ENCODE results near the gene CEP89. TPM values are rescaled to one million over a fixed set of nuclear protein-coding genes. Genes with fewer than 3 reads are reported as not detected.
A peak's percentile ranks its signal among the peaks of the same experiment; 100 is the strongest.

Gene CEP89
- total RNA-seq, 1 donor from 2014 or later = 5.0 TPM

DNA sequence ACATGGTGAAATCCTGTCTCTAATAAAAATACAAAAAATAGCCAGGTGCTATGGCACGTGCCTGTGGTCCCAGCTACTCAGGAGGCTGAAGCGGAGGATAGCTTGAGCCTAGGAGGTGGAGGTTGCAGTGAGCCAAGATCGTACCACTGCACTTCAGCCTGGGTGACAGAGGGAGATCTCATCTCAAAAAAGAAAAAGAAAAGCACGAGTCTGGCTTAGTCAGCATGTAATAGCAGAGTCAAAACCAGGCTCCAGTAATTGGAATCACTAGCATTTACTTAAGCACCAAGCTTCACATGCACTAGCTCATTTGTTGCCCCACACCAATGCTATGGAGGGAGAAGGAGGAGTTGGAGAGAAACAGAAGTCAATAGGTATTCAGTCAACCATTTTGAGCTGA lies 60.3 kb downstream of the CEP89 start:
- Histone ChIP-seq H3K27me3 (ENCODE audit: control insufficient read depth, insufficient read depth, low read length) (no peaks in the 10 kb centered on the region), H3K36me3 (ENCODE audit: control insufficient read depth, insufficient read depth, low read length) (peaks cover 2% of the 10 kb centered on the region), H3K4me3 (ENCODE audit: low read depth, low read length) (no peak overlapping the region)
- DNase-seq (ENCODE audit: low read depth) = no peak
- FAIRE-seq = no peak
- TF ChIP-seq CTCF (IDR thresholded peaks at IDR 0.05; ENCODE audit: insufficient read depth, low read length, severe bottlenecking) = no peak

DNA sequence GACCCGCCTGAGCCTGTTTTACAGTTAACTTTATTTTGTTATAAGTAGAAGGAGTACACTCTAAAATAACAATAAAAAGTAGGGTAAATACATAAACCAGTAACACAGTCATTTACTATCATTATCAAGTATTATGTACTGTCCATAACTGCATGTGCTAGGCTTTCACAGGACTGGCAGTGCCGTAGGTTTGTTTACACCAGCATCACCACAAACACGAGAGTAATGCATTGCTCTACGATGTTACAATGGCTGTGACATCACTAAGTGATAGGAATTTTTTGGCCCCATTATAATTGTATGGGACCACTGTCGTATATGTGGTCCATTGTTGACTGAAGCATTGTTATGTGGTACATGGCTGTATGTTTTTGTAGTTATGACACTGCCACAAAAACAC lies 60.9 kb downstream of the CEP89 start:
- FAIRE-seq (no peak), DNase-seq (ENCODE audit: low read depth) (no peak)
- Histone ChIP-seq H3K36me3 (ENCODE audit: control insufficient read depth, insufficient read depth, low read length) (peaks cover 2% of the 10 kb centered on the region), H3K27me3 (ENCODE audit: control insufficient read depth, insufficient read depth, low read length) (no peaks in the 10 kb centered on the region), H3K4me3 (ENCODE audit: low read depth, low read length) (no peak overlapping the region)
- TF ChIP-seq CTCF (IDR thresholded peaks at IDR 0.05; ENCODE audit: insufficient read depth, low read length, severe bottlenecking) = no peak

- H3K4me3 ChIP-seq (ENCODE audit: low read depth, low read length) = no peak overlapping the region
- FAIRE-seq (no peak), DNase-seq (ENCODE audit: low read depth) (no peak)
- peaks cover 2% of the 10 kb centered on the region for H3K36me3 ChIP-seq (ENCODE audit: control insufficient read depth, insufficient read depth, low read length)
- no peaks in the 10 kb centered on the region for H3K27me3 ChIP-seq (ENCODE audit: control insufficient read depth, insufficient read depth, low read length)
- TF ChIP-seq CTCF (IDR thresholded peaks at IDR 0.05; ENCODE audit: insufficient read depth, low read length, severe bottlenecking) = no peak
Measured at GRCh38 chr19:32910094-32910493, 61.7 kb downstream of the CEP89 start.

GRCh38 chr19:32909257-32909656 lies 62.5 kb downstream of the CEP89 start:
- TF ChIP-seq CTCF (IDR thresholded peaks at IDR 0.05; ENCODE audit: insufficient read depth, low read length, severe bottlenecking) = no peak
- peaks cover 2% of the 10 kb centered on the region for H3K36me3 ChIP-seq (ENCODE audit: control insufficient read depth, insufficient read depth, low read length)
- H3K27me3 ChIP-seq (ENCODE audit: control insufficient read depth, insufficient read depth, low read length) = no peaks in the 10 kb centered on the region
- no peak for DNase-seq (ENCODE audit: low read depth)
- no peak overlapping the region for H3K4me3 ChIP-seq (ENCODE audit: low read depth, low read length)
- FAIRE-seq = no peak

DNA sequence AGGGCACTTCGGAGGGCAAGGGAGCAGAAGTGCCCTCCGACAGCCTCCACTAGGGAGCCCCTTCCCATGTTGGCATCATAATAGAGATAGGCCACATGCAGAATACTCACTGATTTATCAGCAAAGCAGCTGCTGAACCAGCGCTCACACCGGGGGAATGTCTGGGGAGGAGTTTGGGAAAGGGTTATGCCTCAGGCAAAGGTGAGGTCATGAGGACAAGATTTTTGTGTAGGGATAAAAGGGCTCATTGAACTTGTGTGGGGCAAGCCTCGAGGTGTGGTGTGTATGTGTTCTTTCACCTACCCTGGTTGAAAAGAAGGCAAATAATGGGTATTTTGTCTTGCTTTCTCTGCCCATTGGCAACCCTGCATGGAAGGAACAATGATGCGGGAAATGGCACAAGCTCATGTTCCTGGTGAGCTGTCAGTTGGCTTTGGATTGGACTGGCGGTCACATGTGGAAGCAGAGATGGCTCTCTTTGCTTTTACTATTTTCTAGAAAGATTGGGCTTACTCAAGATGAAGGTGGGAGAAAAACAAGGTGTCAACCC lies 63.0 kb downstream of the CEP89 start:
- DNase-seq (ENCODE audit: low read depth) (peak; percentile 15), FAIRE-seq (no peak)
- H3K4me3 ChIP-seq (ENCODE audit: low read depth, low read length) = no peak overlapping the region
- no peaks in the 10 kb centered on the region for H3K27me3 ChIP-seq (ENCODE audit: control insufficient read depth, insufficient read depth, low read length)
- peaks cover 2% of the 10 kb centered on the region for H3K36me3 ChIP-seq (ENCODE audit: control insufficient read depth, insufficient read depth, low read length)
- no peak for TF ChIP-seq CTCF (IDR thresholded peaks at IDR 0.05; ENCODE audit: insufficient read depth, low read length, severe bottlenecking)

GRCh38 chr19:32902448-32902847 lies 69.3 kb downstream of the CEP89 start:
- FAIRE-seq (no peak), DNase-seq (ENCODE audit: low read depth) (no peak)
- peaks cover 2% of the 10 kb centered on the region for H3K36me3 ChIP-seq (ENCODE audit: control insufficient read depth, insufficient read depth, low read length)

More at GRCh38 chr19:32902448-32902847, 69.3 kb downstream of the CEP89 start:
- no peak for TF ChIP-seq CTCF (IDR thresholded peaks at IDR 0.05; ENCODE audit: insufficient read depth, low read length, severe bottlenecking)
- Histone ChIP-seq H3K4me3 (ENCODE audit: low read depth, low read length) (no peak overlapping the region), H3K27me3 (ENCODE audit: control insufficient read depth, insufficient read depth, low read length) (no peaks in the 10 kb centered on the region)
